ENCODE measurements around the gene HNRNPD.

The HNRNPD gene

GRCh38 chr4:82372517-82373485 is 990 bp downstream of the HNRNPD start (continued):
- TF ChIP-seq ATF2 (tag by site-specific recombination; IDR thresholded peaks at IDR 0.05; ENCODE audit: low read depth) (no peak), ZNF155 (tag by site-specific recombination; IDR thresholded peaks at IDR 0.05) (no peak), ZNF2 (tag by site-specific recombination; IDR thresholded peaks at IDR 0.05) (peak; percentile 34; the same call in 1 of the 2 replicates), ZNF362 (tag by site-specific recombination; IDR thresholded peaks at IDR 0.05) (no peak; the same call in 1 of the 2 replicates), IKZF3 (tag by site-specific recombination; IDR thresholded peaks at IDR 0.05) (peak; percentile 72), ZNF214 (tag by site-specific recombination; IDR thresholded peaks at IDR 0.05; ENCODE audit: borderline replicate concordance) (no peak), FEZF1 (tag by site-specific recombination; IDR thresholded peaks at IDR 0.05) (no peak), ZBTB17 (tag by site-specific recombination; IDR thresholded peaks at IDR 0.05) (0 out of 2 replicates have a peak, but pooled peaks have one; percentile 27), ZSCAN18 (tag by site-specific recombination; IDR thresholded peaks at IDR 0.05) (no peak), ZNF621 (tag by site-specific recombination; IDR thresholded peaks at IDR 0.05) (no peak), OVOL3 (tag by site-specific recombination; IDR thresholded peaks at IDR 0.05) (no peak), ZNF670 (tag by site-specific recombination; IDR thresholded peaks at IDR 0.05; ENCODE audit: low read depth) (no peak), TRIM28 (IDR thresholded peaks at IDR 0.05; ENCODE audit: borderline replicate concordance, low read length) (0 out of 2 replicates have a peak, but pooled peaks have one; percentile 17), ZNF391 (tag by site-specific recombination; IDR thresholded peaks at IDR 0.05; ENCODE audit: borderline replicate concordance, low read depth) (no peak), ZNF426 (tag by site-specific recombination; IDR thresholded peaks at IDR 0.05) (no peak), ZNF555 (tag by site-specific recombination; conservative IDR thresholded peaks at IDR 0.05) (no peak), ZNF280C (tag by site-specific recombination; IDR thresholded peaks at IDR 0.05) (no peak), ZNF501 (tag by site-specific recombination; IDR thresholded peaks at IDR 0.05) (no peak), ZNF610 (tag by site-specific recombination; IDR thresholded peaks at IDR 0.05; ENCODE audit: borderline replicate concordance) (no peak), ZNF133 (tag by site-specific recombination; IDR thresholded peaks at IDR 0.05) (no peak), PRDM1 (tag by site-specific recombination; IDR thresholded peaks at IDR 0.05) (peak; percentile 62; the same call in 1 of the 2 replicates), GLI4 (tag by site-specific recombination; IDR thresholded peaks at IDR 0.05) (no peak), MEIS1 (CRISPR knock-in tag; IDR thresholded peaks at IDR 0.05; ENCODE audit: borderline replicate concordance) (no peak), SCRT1 (tag by site-specific recombination; IDR thresholded peaks at IDR 0.05; ENCODE audit: borderline replicate concordance) (no peak), ZNF623 (tag by site-specific recombination; IDR thresholded peaks at IDR 0.05) (no peak), ZNF202 (tag by site-specific recombination; IDR thresholded peaks at IDR 0.05; ENCODE audit: borderline replicate concordance) (no peak), PRDM10 (tag by site-specific recombination; IDR thresholded peaks at IDR 0.05) (peak; percentile 87), ZNF132 (tag by site-specific recombination; IDR thresholded peaks at IDR 0.05; ENCODE audit: borderline replicate concordance) (no peak), KLF10 (tag by site-specific recombination; IDR thresholded peaks at IDR 0.05) (no peak)
